ENCODE measurements around the gene GCHFR.

DNA sequence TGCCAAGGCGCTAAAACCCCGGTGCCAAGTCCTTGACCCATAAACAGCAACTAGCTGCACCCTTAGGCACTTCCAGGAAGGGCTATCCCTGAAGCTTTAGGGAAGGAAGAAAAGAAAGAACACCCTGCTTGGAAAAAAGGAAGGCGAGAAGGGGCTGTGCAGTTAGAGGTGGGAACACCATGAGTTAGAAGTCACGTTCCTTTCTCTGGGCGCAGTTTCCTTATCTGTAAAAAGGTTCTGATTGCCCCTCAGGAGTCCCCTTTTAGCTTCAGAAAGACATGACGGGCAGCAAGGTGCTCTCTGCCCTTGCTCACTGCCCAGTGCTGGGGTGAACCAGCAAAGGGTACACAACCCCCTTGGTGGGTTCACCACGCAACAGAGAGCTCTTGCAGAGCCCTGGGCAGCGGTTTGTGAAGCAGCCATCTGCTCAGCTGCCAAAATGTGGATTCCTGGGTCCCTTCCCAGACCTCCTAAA lies 798 bp downstream of the GCHFR start:
- TF ChIP-seq, protein P1, sequence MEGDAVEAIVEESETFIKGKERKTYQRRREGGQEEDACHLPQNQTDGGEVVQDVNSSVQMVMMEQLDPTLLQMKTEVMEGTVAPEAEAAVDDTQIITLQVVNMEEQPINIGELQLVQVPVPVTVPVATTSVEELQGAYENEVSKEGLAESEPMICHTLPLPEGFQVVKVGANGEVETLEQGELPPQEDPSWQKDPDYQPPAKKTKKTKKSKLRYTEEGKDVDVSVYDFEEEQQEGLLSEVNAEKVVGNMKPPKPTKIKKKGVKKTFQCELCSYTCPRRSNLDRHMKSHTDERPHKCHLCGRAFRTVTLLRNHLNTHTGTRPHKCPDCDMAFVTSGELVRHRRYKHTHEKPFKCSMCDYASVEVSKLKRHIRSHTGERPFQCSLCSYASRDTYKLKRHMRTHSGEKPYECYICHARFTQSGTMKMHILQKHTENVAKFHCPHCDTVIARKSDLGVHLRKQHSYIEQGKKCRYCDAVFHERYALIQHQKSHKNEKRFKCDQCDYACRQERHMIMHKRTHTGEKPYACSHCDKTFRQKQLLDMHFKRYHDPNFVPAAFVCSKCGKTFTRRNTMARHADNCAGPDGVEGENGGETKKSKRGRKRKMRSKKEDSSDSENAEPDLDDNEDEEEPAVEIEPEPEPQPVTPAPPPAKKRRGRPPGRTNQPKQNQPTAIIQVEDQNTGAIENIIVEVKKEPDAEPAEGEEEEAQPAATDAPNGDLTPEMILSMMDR (IDR thresholded peaks at IDR 0.05) = no peak
- no peak for TF ChIP-seq POLR2A (IDR thresholded peaks at IDR 0.05)

Data from suprapubic skin (tissue), 3 donors.